Measurements from ENCODE around the gene RIOK2.

Gene RIOK2

GRCh38 chr5:97125125-97125683 lies 57.8 kb downstream of the RIOK2 start (continued):
- TF ChIP-seq PATZ1 (CRISPR knock-in tag; IDR thresholded peaks at IDR 0.05; ENCODE audit: borderline replicate concordance) (no peak), CREB5 (CRISPR knock-in tag; IDR thresholded peaks at IDR 0.05; ENCODE audit: low read depth) (0 out of 2 replicates have a peak, but pooled peaks have one; percentile 30), TSHZ2 (CRISPR knock-in tag; IDR thresholded peaks at IDR 0.05) (peak; percentile 94), GLIS3 (CRISPR knock-in tag; IDR thresholded peaks at IDR 0.05) (0 out of 2 replicates have a peak, but pooled peaks have one; percentile 40), RARB (CRISPR knock-in tag; IDR thresholded peaks at IDR 0.05) (no peak), OSR1 (CRISPR knock-in tag; IDR thresholded peaks at IDR 0.05) (no peak)

DNA sequence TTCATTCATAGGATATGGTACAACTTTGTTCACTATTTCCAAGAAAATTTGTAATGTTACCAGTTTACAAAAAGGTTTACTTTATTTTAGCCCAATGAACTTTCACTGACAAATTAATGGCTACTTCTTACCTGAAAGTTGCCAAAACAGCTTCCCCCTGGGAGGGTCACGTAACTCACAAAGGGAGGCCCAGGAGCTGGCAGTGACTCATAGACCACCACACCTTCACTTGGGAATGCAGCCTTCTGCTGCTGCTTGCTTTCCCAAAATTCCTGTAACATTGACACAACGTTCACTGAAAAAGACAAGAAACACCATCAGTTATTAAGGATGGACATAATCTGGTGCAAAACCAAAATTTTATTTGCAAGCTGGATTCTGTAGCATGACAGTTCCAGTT lies 58.7 kb downstream of the RIOK2 start:
- ATAC-seq, result no peak
- TF ChIP-seq SNAI2 (CRISPR knock-in tag; IDR thresholded peaks at IDR 0.05) (no peak), POU6F1 (CRISPR knock-in tag; IDR thresholded peaks at IDR 0.05; ENCODE audit: borderline replicate concordance, low read depth) (no peak), RARB (CRISPR knock-in tag; IDR thresholded peaks at IDR 0.05) (no peak), CREB5 (CRISPR knock-in tag; IDR thresholded peaks at IDR 0.05; ENCODE audit: low read depth) (no peak), ESRRG (CRISPR knock-in tag; IDR thresholded peaks at IDR 0.05) (no peak), CSDC2 (CRISPR knock-in tag; IDR thresholded peaks at IDR 0.05) (no peak), OSR1 (CRISPR knock-in tag; IDR thresholded peaks at IDR 0.05) (no peak), ZC3H10 (CRISPR knock-in tag; IDR thresholded peaks at IDR 0.05) (no peak), ZFP30 (CRISPR knock-in tag; IDR thresholded peaks at IDR 0.05) (no peak), PPARA (CRISPR knock-in tag; IDR thresholded peaks at IDR 0.05; ENCODE audit: borderline replicate concordance) (no peak), PATZ1 (CRISPR knock-in tag; IDR thresholded peaks at IDR 0.05; ENCODE audit: borderline replicate concordance) (no peak), BACH2 (CRISPR knock-in tag; IDR thresholded peaks at IDR 0.05; ENCODE audit: borderline replicate concordance) (no peak)

GRCh38 chr5:97121848-97122247 lies 61.2 kb downstream of the RIOK2 start:
- TF ChIP-seq ZNF8 (CRISPR knock-in tag; IDR thresholded peaks at IDR 0.05), result no peak
- TF ChIP-seq BACH2 (CRISPR knock-in tag; IDR thresholded peaks at IDR 0.05; ENCODE audit: borderline replicate concordance), result no peak
- no peak for TF ChIP-seq PPARA (CRISPR knock-in tag; IDR thresholded peaks at IDR 0.05; ENCODE audit: borderline replicate concordance)
- no peak for TF ChIP-seq TCF4 (CRISPR knock-in tag; IDR thresholded peaks at IDR 0.05; ENCODE audit: borderline replicate concordance)
- no peak for TF ChIP-seq ZFP30 (CRISPR knock-in tag; IDR thresholded peaks at IDR 0.05)
- TF ChIP-seq CSRNP3 (CRISPR knock-in tag; IDR thresholded peaks at IDR 0.05), result no peak
- TF ChIP-seq CSDC2 (CRISPR knock-in tag; IDR thresholded peaks at IDR 0.05), result no peak
- TF ChIP-seq ZNF565 (CRISPR knock-in tag; conservative IDR thresholded peaks at IDR 0.05; ENCODE audit: low read depth), result no peak
- TF ChIP-seq ESRRG (CRISPR knock-in tag; IDR thresholded peaks at IDR 0.05), result no peak
- TF ChIP-seq ZFP3 (CRISPR knock-in tag; IDR thresholded peaks at IDR 0.05), result no peak
- TF ChIP-seq RARB (CRISPR knock-in tag; IDR thresholded peaks at IDR 0.05), result no peak
- no peak for ATAC-seq
